Measurements from ENCODE around the gene OBSCN.
A peak's percentile ranks its signal among the peaks of the same experiment; 100 is the strongest.

The OBSCN gene

GRCh38 chr1:228416217-228416933 is 208.5 kb downstream of the OBSCN start, which contains the start of gene TRIM17:
Gene TRIM17, minus strand, starts transcription at chr1:228416861. Its CDS starts 1,789 bp downstream, at chr1:228415072.
- DNase-seq (ENCODE audit: low read depth in 2 of 2), result peak in 1 of 2 experiments; percentile 26

- DNase-seq (ENCODE audit: low read depth in 2 of 2), result no peak
These were observed 209.2 kb downstream of the OBSCN start for GRCh38 chr1:228417061-228417460.

- no peak for DNase-seq (ENCODE audit: low read depth in 2 of 2)
These were observed 209.8 kb downstream of the OBSCN start for GRCh38 chr1:228417483-228418203.

GRCh38 chr1:228420968-228421826 is 213.4 kb downstream of the OBSCN start:
- no peak for DNase-seq (ENCODE audit: low read depth in 2 of 2)

- DNase-seq (ENCODE audit: low read depth in 2 of 2), result no peak
These were observed 215.7 kb downstream of the OBSCN start for GRCh38 chr1:228423404-228424053.

GRCh38 chr1:228424685-228425660 is 217.1 kb downstream of the OBSCN start:
- DNase-seq (ENCODE audit: low read depth in 2 of 2), result no peak

- no peak for DNase-seq (ENCODE audit: low read depth in 2 of 2)
These were observed 218.8 kb downstream of the OBSCN start for GRCh38 chr1:228426518-228427175.

- DNase-seq (ENCODE audit: low read depth in 2 of 2), result no peak
These were observed 220.6 kb downstream of the OBSCN start for GRCh38 chr1:228428412-228428811.

Data from stimulated activated CD4-positive, alpha-beta T cell treated with anti-CD3 and anti-CD28 coated beads, Interleukin-12 subunit alpha, Interleukin-12 subunit beta, amount 100 ng/mL, for 24 hours (primary cell).